HG02678 (cell line): ENCODE results near the gene TMEM163.
"Not testable (repeated sequence)": the region's sequence is repeated elsewhere in the genome, so short reads cannot be mapped to it uniquely, and the experiment has no call there.

Source experiments
- ATAC-seq: cut with Tn5 transposase; IDR thresholded peaks from one replicate; pipeline ENCODE4 v1.9.1; 2021; ENCODE audit warnings: mild to moderate bottlenecking, moderate library complexity; ENCODE audit not compliant: unreplicated experiment

TMEM163 gene

GRCh38 chr2:134498654-134499053 lies 220.1 kb downstream of the TMEM163 start:
- ATAC-seq = no peak

GRCh38 chr2:134493797-134494196 lies 225.0 kb downstream of the TMEM163 start:
- ATAC-seq = no peak

- no peak for ATAC-seq
Measured at GRCh38 chr2:134491771-134492441, 226.9 kb downstream of the TMEM163 start.

DNA sequence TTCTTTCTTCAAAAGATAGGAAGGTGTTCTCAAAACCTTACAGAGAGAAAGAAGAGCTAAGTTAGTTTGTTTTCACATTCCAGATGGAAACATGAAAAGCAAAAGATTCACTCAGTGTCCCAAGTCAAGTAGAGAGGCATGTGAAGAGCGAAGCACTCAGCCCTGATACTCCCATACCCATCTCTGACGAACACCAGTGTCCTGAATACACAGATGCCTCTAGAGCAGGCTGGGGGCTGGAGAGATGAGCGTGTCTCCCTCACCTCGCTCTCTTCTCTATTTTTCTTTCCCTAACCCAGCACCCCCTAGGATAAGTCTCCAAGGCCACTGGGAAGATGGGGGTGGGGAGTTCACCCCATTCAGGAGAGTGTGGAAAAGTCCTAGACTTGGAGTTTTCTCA lies 227.8 kb downstream of the TMEM163 start:
- no peak for ATAC-seq

- no peak for ATAC-seq
Measured at GRCh38 chr2:134490559-134490958, 228.2 kb downstream of the TMEM163 start.

- no peak for ATAC-seq
Measured at GRCh38 chr2:134489732-134490384, 228.9 kb downstream of the TMEM163 start.

GRCh38 chr2:134482766-134483340 lies 235.9 kb downstream of the TMEM163 start:
- ATAC-seq = no peak

GRCh38 chr2:134482131-134482723 lies 236.6 kb downstream of the TMEM163 start:
- ATAC-seq = no peak

DNA sequence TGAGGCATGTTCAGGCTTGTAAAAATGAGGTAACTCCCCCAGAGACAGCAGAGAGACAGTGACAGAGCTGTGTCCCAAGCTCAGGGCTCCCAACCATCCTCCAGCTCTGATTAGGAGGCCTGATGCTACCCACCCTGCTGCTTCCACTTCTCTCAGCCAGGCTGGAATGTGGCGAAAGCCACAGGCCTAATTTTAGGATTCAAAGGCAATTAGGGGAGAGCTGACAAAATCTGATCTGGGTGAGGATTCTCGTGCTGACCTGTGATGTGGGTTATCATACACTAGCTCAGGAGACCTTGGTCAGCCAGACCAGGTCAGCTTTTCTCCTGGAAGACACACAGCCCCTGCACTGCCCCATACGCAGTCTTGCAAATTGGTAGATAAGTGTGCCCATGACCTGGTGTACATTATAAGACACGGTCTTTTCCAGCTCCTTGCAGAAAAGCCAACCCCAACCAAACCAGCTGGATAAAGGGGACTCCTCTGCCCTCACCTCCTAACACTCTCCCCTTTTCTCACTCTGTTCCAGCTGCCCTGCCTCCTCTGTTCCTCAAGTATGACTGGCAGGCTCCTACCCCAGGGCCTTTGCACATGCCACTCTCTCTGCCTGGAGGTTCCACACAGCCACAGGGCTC lies 239.0 kb downstream of the TMEM163 start:
- no peak for ATAC-seq

- ATAC-seq = not testable (repeated sequence)
Measured at GRCh38 chr2:134476982-134477381, 241.8 kb downstream of the TMEM163 start.

GRCh38 chr2:134470561-134471168 lies 248.1 kb downstream of the TMEM163 start:
- ATAC-seq = no peak

DNA sequence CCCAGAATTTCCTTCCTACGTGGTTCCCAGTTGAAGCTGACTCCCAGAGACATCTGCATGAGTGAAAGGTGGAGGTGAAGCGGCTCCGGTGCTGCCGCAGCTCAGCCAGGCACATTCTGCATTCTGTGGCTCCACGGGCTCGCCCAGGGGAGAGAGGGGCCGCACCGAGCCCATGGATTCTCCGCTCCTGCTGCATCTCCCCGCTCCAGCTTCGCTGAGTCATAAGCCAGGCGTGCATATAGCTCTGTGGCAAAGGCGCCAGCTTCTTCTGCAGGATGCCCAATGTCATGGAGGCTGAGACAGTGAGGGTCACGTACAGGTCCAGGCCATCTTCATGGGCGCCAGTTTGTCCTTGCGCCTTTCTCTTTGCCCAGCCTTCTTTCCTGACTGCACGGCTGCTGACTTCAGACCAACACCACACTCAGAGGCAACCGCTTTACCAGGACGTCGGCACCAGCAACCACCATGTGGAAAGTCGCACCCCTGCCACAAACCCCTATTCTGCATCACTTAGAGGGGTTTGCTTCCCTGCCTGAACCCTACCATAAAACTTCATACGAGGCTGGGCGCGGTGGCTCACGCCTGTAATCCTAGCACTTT lies 249.2 kb downstream of the TMEM163 start:
- ATAC-seq = no peak

DNA sequence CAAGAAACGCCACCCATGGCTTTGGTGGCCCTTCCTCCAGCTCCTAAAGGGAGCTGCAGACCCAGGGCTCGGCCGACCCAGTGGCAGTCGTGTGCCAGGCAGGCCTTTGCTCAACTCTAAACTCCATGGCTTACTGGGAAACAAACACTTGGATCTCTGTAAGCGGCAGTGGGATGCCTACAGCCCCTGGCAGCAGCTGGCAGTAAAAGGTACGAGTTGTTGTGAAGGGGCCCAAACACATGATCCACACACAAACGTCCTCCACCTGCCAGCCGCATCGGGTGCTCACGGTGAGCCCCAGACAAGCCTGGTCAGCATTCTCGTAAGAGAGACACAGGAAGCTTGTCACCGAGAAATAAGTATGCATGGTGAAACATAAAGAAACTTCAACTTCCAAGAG lies 250.0 kb downstream of the TMEM163 start:
- ATAC-seq = no peak

DNA sequence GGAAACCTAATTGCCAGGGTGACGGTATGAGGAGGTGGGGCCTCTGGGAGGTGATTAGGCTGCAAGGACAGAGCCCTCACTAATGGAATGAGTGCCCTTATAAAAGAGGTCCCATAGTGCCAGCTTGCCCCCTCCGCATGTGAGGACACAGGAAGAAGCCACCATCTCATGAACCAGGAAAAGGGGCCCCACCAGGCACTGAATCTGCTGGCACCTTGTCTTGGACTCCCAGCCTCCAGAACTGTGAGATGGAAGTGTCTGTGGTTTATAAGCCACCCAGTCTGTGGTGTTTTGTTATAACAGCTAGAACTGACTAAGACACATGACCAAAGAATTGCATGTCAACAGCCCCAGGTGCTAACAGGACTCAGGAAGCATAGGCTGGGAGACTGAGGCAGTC lies 250.6 kb downstream of the TMEM163 start:
- no peak for ATAC-seq

DNA sequence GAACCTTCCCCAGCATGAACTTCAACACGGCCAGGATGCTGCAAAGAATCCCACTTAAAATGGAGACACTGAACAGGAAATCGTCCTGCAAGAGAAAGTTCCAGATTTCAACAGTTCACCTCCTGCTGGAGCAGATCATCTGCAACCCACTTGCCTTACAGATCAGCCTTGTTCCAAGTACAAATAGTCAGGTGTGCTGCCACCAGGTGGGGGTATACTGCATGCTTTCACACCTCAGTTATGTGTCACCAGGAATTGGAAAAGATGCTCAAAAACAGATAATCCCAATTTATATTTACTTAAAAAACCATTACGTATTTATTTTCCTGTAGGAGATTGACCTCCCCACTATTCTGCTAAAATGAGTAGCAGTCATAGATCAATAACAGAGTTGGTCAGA lies 252.7 kb downstream of the TMEM163 start:
- ATAC-seq = peak; percentile 44

GRCh38 chr2:134465228-134466105 lies 253.3 kb downstream of the TMEM163 start:
- ATAC-seq = no peak

DNA sequence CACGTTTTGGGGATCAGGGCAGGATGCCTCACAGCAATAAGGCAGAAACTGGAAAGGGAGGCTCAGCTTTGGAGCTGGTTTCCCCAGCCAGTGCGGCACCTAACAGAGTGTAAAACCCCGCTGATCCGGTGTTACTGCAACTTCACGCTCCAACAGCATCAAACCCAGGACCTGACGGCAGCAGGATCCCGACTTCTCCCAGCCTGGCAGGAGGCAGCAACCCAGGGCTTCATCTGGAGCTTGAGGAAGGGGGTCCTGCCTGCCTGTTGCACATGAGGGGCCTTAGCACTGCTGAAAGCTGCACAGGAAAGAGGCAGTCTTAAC lies 255.1 kb downstream of the TMEM163 start:
- no peak for ATAC-seq

DNA sequence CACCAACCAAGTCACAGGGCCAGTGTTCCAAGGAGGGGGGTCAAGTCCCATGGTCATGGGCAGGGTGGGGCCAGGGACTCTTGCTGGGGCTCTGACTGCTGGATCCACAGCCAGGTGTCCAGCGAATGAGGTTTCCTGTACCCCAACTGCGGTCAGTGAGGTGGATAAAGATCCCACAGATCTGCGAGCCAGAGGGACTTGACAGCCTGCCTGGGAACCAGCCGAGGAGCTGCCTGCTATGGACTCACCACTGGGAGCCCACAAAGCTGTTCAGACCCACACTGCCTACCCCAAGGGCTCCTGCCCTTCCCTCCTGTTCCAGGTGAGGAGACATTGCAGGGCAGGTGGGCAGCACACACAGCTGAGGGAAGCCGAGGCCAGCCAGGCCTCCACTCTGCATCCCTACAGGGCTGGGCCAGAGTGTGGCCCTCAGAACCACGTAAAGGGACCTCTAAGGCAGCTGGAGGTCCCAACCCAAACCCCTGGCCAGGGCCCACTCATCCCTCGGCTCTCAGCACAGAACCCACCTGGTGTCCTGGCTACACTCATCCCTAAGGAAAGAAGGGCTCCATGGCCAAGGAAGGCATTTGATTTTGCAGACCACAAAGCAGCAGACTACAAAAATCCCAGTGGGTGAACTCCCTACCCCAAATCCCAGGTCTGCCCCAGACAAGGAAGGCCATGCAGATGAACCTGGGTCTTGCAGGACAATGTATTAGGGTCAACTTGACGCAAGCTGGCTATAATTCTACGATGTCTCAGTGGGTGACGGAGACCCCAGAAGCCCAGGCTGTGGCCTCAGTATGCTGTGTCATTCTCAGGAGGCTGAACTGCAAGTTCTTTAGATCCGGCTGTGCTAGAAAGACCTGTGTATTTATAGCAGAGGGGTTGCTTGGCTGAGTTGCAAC lies 255.8 kb downstream of the TMEM163 start:
- no peak for ATAC-seq

DNA sequence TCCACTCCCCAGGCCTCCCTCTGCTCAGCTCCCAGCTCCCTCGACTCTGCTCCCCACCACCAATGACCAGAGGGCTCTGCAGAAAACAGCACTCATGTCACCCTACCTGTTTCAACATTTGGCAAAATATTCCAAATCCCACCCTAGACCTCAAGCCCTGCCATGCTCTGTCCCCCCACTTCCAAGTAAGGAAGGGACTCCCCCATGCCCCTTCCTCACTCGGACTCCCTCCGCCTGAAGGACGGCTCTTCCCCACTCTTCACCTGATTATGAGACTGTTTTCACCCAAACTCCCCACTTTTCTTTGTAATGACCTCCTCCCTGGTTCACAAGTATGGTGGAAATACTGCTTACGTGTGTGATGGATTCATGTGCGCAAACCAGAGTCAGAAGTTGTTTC lies 256.5 kb downstream of the TMEM163 start:
- ATAC-seq = no peak
